HepG2 (cell line): Measurements from ENCODE around the gene PLXNA4. TPM values are rescaled to one million over a fixed set of nuclear protein-coding genes. Genes with fewer than 3 reads are reported as not detected.

ENCODE experiments used
- ATAC-seq: fragments of 200-7000 bp; cut with Tn5 transposase; 3 replicates; pipeline ENCODE4 v1.9.1; 2020; ENCODE audit warnings: mild to moderate bottlenecking, moderate library complexity
- BruUV-seq: library from RNA; stranded (reverse); fragments of 400-500 nt; replicated peaks from 2 replicates; lab custom pipeline; 2021; lab: Mats Ljungman, UMichigan
- CTCF ChIA-PET: fragments of 300-600 bp; formaldehyde crosslinking; extraction: SDS; loops from one replicate; lab custom pipeline; 2021; ENCODE audit warnings: low total read pairs, inconsistent platforms, low intra/inter-chr PET ratio; lab: Yijun Ruan, JAX
- POLR2A ChIA-PET: fragments of 350-600 bp; sonication (Branson Sonifier 250); formaldehyde crosslinking; loops from one replicate; lab custom pipeline; 2020; ENCODE audit warnings: antibody characterized with exemption, inconsistent platforms; lab: Yijun Ruan, JAX
- DNase-seq: peaks from one replicate; pipeline ENCODE4 v3.0.0-alpha.2; 2015; ENCODE audit warnings: low spot score
- FAIRE-seq: peaks from 3 replicates; lab custom pipeline; 2011; peaks lifted over from hg19 to GRCh38; lab: Jason Lieb, UNC
- H2AFZ ChIP-seq: one replicate; pipeline ENCODE4 v1.6.1; 2011; ENCODE audit warnings: low read length, inconsistent platforms
- H3K27ac ChIP-seq: fragments of 300-600 bp; 3 replicates; pipeline ENCODE4 v1.8.0; 2011; ENCODE audit warnings: mixed run types, mild to moderate bottlenecking, mixed read lengths, low read length, inconsistent platforms; ENCODE audit not compliant: insufficient read depth; ENCODE audit errors: extremely low read length
- H3K27me3 ChIP-seq, 2 experiments: fragments of 200-600 bp in 1 of 2; 2 replicates in 1 of 2; 3 replicates in 1 of 2; pipeline versions ENCODE4 v1.6.0 to v1.8.0; 2011; ENCODE audit warnings: low read length in 2 of 2, mild to moderate bottlenecking in 2 of 2, moderate library complexity in 2 of 2, inconsistent platforms in 1 of 2; ENCODE audit not compliant: insufficient read depth in 2 of 2, control insufficient read depth in 1 of 2
- H3K36me3 ChIP-seq, 2 experiments: fragments of 200-600 bp in 1 of 2; replicated peaks in 1 of 2; 2 replicates in 1 of 2; 3 replicates in 1 of 2; pipeline versions ENCODE4 v1.5.1 to v1.8.0; 2011; ENCODE audit warnings: low read length in 2 of 2, inconsistent platforms in 1 of 2; ENCODE audit not compliant: insufficient read depth in 2 of 2, control insufficient read depth in 1 of 2
- H3K4me1 ChIP-seq: 2 replicates; pipeline ENCODE4 v1.5.1; 2012; ENCODE audit warnings: low read length, inconsistent platforms; ENCODE audit not compliant: insufficient read depth
- H3K4me2 ChIP-seq: 2 replicates; pipeline ENCODE4 v1.6.0; 2011; ENCODE audit warnings: low read depth, low read length, inconsistent platforms
- H3K4me3 ChIP-seq, 3 experiments: fragments of 200-600 bp in 1 of 3; sonication (generic), shearing (Covaris generic) in 1 of 3; replicated peaks in 1 of 3; 2 replicates each; pipeline ENCODE4 v1.5.1; 2011 to 2016; ENCODE audit warnings: low read length in 3 of 3, inconsistent platforms in 2 of 3, low read depth in 2 of 3, mild to moderate bottlenecking in 2 of 3, control low read depth in 1 of 3, mixed read lengths in 1 of 3; ENCODE audit not compliant: insufficient read depth in 1 of 3
- H3K79me2 ChIP-seq: one replicate; pipeline ENCODE4 v1.6.1; 2011; ENCODE audit warnings: low read length, inconsistent platforms; ENCODE audit not compliant: insufficient read depth
- H3K9ac ChIP-seq: 2 replicates; pipeline ENCODE4 v1.6.0; 2011; ENCODE audit warnings: mild to moderate bottlenecking, low read depth, low read length, inconsistent platforms; ENCODE audit not compliant: insufficient read depth
- H3K9me3 ChIP-seq: 2 replicates; pipeline ENCODE4 v1.5.1; 2012; ENCODE audit warnings: mild to moderate bottlenecking, low read length
- H4K20me1 ChIP-seq: 2 replicates; pipeline ENCODE4 v1.6.0; 2011; ENCODE audit warnings: inconsistent platforms, mild to moderate bottlenecking, low read length, moderate library complexity; ENCODE audit not compliant: insufficient read depth
- BRD4 ChIP-seq: sonication (generic); formaldehyde crosslinking; IDR thresholded peaks from 2 replicates; pipeline ENCODE4 v1.4.0; 2020; ENCODE audit warnings: missing genetic modification reagents
- EEA1 ChIP-seq: sonication (generic); formaldehyde crosslinking; IDR thresholded peaks from 2 replicates; pipeline ENCODE4 v1.5.1; 2020; ENCODE audit warnings: mild to moderate bottlenecking, missing genetic modification reagents, borderline replicate concordance
- NFIB ChIP-seq: sonication (generic); formaldehyde crosslinking; IDR thresholded peaks from 2 replicates; pipeline ENCODE4 v1.9.0; 2021; ENCODE audit warnings: missing genetic modification reagents, mild to moderate bottlenecking, borderline replicate concordance
- SALL1 ChIP-seq: sonication (generic); formaldehyde crosslinking; IDR thresholded peaks from 2 replicates; pipeline ENCODE4 v1.8.0; 2022; ENCODE audit warnings: mild to moderate bottlenecking, missing genetic modification reagents
- ZNF737 ChIP-seq: sonication (generic); formaldehyde crosslinking; IDR thresholded peaks from 2 replicates; pipeline ENCODE4 v1.5.0; 2020; ENCODE audit warnings: missing genetic modification reagents, mild to moderate bottlenecking, borderline replicate concordance
- WGBS: methylation state at CpG from one replicate; pipeline ENCODE4 v1.1.6; 2017; ENCODE audit warnings: low lambda C conversion rate; 5-methylcytosine and 5-hydroxymethylcytosine counted together
- in situ Hi-C: cut with HindIII; loops from 2 replicates; pipeline ENCODE4 v1.10.0; 2017; ENCODE audit warnings: low pct_unique_long_range_greater_than_20kb; ENCODE audit not compliant: extremely low pct_ligation_motif_present
- intact Hi-C: fragments of 100-400 bp; cut with micrococcal nuclease; formaldehyde crosslinking; loops from one replicate; pipeline ENCODE4 v1.10.0; 2022; ENCODE audit not compliant: unreplicated experiment
- polyA plus RNA-seq, 8 experiments: library from polyadenylated mRNA; depleted of rRNA in 3 of 8; stranded (reverse) in 7 of 8; unstranded in 1 of 8; fragments of >200 nt; fragmentation: Illumina TruSeq in 4 of 8; extraction: Trizol in 4 of 8; gene quantifications; 2 replicates each; pipeline versions ENCODE4 v1.2.1 to v1.2.3, GENCODE V29; 2011 to 2016; ENCODE audit warnings: low read depth in 4 of 8, missing spikeins in 1 of 8, mixed read lengths in 1 of 8; ENCODE audit not compliant: insufficient read depth in 1 of 8
- total RNA-seq, 5 experiments: library from RNA; depleted of rRNA; stranded (reverse); fragments of >200 nt; fragmentation: Illumina TruSeq; extraction: Trizol; gene quantifications; 2 replicates each; pipeline ENCODE4 v1.2.3, GENCODE V29; 2016; ENCODE audit warnings: low read depth in 1 of 5
- TF ChIP-seq, protein P1 (sequence below): sonication (generic); formaldehyde crosslinking; IDR thresholded peaks from 2 replicates; pipeline ENCODE4 v1.9.0; 2021; ENCODE audit warnings: mild to moderate bottlenecking, missing genetic modification reagents
- TF ChIP-seq, protein P2 (sequence below): sonication (generic); formaldehyde crosslinking; IDR thresholded peaks from 2 replicates; pipeline ENCODE4 v1.4.0; 2020; ENCODE audit warnings: mild to moderate bottlenecking, missing genetic modification reagents
- TF ChIP-seq, protein P3 (sequence below): sonication (generic); formaldehyde crosslinking; IDR thresholded peaks from 2 replicates; pipeline ENCODE4 v1.8.0; 2023; ENCODE audit warnings: mild to moderate bottlenecking, missing genetic modification reagents
- TF ChIP-seq, protein P4 (sequence below): sonication (generic); formaldehyde crosslinking; IDR thresholded peaks from 2 replicates; pipeline ENCODE4 v1.4.0; 2020; ENCODE audit warnings: low read depth, mild to moderate bottlenecking, missing genetic modification reagents

Gene PLXNA4
- total and polyA plus RNA-seq, 2 of the 13 experiments (the other 11 are each of a cell fraction or from before 2014, with no cell fraction given): 0.01 to 0.04 TPM

DNA sequence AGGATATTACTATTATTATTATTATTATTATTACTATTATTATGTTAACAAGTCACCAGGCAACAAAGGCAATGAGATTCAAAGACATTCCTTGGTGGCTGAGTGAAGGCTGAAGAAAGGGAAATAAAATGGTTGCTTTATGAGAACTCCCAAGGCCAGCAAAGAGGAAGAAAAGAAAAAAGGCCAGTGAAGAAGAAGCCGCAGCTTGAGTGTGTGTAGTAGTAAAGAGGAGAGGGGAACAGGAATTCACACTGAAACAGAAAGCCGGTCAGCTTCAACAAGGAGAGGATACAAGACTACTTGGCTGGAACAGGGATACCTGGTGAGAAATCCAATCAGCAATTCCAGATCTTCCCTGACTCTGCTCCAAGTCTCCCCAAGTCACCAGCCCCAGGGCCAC, 42.4 kb downstream of the PLXNA4 start:
- Histone ChIP-seq H2AFZ (no peak overlapping the region), H3K36me3 (no peaks in the 10 kb centered on the region), H3K9me3 (no peaks in the 10 kb centered on the region), H4K20me1 (no peaks in the 10 kb centered on the region), H3K4me1 (no peaks in the 10 kb centered on the region), H3K27ac (no peak overlapping the region), H3K27me3 (peaks cover 1 to 41% of the 10 kb centered on the region in 2 experiments; a peak in 3 of 5 replicates), H3K4me2 (no peak overlapping the region), H3K9ac (no peak overlapping the region), H3K79me2 (no peaks in the 10 kb centered on the region), H3K4me3 (no peak overlapping the region)
- CTCF ChIA-PET: no interaction called here
- BruUV-seq: no TSS peak
- in situ Hi-C loops: no loop called here
- FAIRE-seq: no peak
- no peak for DNase-seq
- no peak for ATAC-seq
- POLR2A ChIA-PET: no interaction called here
- intact Hi-C loops: no loop called here
- WGBS: 3% methylated on average over 2 of the region's 2 CpGs
- TF ChIP-seq ZNF737: no peak
- no peak for TF ChIP-seq EEA1 (CRISPR knock-in tag)
- TF ChIP-seq, protein P1, sequence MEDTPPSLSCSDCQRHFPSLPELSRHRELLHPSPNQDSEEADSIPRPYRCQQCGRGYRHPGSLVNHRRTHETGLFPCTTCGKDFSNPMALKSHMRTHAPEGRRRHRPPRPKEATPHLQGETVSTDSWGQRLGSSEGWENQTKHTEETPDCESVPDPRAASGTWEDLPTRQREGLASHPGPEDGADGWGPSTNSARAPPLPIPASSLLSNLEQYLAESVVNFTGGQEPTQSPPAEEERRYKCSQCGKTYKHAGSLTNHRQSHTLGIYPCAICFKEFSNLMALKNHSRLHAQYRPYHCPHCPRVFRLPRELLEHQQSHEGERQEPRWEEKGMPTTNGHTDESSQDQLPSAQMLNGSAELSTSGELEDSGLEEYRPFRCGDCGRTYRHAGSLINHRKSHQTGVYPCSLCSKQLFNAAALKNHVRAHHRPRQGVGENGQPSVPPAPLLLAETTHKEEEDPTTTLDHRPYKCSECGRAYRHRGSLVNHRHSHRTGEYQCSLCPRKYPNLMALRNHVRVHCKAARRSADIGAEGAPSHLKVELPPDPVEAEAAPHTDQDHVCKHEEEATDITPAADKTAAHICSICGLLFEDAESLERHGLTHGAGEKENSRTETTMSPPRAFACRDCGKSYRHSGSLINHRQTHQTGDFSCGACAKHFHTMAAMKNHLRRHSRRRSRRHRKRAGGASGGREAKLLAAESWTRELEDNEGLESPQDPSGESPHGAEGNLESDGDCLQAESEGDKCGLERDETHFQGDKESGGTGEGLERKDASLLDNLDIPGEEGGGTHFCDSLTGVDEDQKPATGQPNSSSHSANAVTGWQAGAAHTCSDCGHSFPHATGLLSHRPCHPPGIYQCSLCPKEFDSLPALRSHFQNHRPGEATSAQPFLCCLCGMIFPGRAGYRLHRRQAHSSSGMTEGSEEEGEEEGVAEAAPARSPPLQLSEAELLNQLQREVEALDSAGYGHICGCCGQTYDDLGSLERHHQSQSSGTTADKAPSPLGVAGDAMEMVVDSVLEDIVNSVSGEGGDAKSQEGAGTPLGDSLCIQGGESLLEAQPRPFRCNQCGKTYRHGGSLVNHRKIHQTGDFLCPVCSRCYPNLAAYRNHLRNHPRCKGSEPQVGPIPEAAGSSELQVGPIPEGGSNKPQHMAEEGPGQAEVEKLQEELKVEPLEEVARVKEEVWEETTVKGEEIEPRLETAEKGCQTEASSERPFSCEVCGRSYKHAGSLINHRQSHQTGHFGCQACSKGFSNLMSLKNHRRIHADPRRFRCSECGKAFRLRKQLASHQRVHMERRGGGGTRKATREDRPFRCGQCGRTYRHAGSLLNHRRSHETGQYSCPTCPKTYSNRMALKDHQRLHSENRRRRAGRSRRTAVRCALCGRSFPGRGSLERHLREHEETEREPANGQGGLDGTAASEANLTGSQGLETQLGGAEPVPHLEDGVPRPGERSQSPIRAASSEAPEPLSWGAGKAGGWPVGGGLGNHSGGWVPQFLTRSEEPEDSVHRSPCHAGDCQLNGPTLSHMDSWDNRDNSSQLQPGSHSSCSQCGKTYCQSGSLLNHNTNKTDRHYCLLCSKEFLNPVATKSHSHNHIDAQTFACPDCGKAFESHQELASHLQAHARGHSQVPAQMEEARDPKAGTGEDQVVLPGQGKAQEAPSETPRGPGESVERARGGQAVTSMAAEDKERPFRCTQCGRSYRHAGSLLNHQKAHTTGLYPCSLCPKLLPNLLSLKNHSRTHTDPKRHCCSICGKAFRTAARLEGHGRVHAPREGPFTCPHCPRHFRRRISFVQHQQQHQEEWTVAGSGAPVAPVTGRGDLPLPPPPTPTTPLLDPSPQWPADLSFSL (CRISPR knock-in tag): no peak
- TF ChIP-seq, protein P2, sequence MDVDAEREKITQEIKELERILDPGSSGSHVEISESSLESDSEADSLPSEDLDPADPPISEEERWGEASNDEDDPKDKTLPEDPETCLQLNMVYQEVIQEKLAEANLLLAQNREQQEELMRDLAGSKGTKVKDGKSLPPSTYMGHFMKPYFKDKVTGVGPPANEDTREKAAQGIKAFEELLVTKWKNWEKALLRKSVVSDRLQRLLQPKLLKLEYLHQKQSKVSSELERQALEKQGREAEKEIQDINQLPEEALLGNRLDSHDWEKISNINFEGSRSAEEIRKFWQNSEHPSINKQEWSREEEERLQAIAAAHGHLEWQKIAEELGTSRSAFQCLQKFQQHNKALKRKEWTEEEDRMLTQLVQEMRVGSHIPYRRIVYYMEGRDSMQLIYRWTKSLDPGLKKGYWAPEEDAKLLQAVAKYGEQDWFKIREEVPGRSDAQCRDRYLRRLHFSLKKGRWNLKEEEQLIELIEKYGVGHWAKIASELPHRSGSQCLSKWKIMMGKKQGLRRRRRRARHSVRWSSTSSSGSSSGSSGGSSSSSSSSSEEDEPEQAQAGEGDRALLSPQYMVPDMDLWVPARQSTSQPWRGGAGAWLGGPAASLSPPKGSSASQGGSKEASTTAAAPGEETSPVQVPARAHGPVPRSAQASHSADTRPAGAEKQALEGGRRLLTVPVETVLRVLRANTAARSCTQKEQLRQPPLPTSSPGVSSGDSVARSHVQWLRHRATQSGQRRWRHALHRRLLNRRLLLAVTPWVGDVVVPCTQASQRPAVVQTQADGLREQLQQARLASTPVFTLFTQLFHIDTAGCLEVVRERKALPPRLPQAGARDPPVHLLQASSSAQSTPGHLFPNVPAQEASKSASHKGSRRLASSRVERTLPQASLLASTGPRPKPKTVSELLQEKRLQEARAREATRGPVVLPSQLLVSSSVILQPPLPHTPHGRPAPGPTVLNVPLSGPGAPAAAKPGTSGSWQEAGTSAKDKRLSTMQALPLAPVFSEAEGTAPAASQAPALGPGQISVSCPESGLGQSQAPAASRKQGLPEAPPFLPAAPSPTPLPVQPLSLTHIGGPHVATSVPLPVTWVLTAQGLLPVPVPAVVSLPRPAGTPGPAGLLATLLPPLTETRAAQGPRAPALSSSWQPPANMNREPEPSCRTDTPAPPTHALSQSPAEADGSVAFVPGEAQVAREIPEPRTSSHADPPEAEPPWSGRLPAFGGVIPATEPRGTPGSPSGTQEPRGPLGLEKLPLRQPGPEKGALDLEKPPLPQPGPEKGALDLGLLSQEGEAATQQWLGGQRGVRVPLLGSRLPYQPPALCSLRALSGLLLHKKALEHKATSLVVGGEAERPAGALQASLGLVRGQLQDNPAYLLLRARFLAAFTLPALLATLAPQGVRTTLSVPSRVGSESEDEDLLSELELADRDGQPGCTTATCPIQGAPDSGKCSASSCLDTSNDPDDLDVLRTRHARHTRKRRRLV (CRISPR knock-in tag): no peak
- TF ChIP-seq NFIB (CRISPR knock-in tag): no peak
- TF ChIP-seq BRD4 (CRISPR knock-in tag): no peak
- TF ChIP-seq, protein P3, sequence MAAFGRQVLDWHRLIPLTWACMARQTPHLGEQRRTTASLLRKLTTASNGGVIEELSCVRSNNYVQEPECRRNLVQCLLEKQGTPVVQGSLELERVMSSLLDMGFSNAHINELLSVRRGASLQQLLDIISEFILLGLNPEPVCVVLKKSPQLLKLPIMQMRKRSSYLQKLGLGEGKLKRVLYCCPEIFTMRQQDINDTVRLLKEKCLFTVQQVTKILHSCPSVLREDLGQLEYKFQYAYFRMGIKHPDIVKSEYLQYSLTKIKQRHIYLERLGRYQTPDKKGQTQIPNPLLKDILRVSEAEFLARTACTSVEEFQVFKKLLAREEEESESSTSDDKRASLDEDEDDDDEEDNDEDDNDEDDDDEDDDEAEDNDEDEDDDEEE (CRISPR knock-in tag): no peak
- no peak for TF ChIP-seq SALL1 (CRISPR knock-in tag)
- TF ChIP-seq, protein P4, sequence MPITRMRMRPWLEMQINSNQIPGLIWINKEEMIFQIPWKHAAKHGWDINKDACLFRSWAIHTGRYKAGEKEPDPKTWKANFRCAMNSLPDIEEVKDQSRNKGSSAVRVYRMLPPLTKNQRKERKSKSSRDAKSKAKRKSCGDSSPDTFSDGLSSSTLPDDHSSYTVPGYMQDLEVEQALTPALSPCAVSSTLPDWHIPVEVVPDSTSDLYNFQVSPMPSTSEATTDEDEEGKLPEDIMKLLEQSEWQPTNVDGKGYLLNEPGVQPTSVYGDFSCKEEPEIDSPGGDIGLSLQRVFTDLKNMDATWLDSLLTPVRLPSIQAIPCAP (CRISPR knock-in tag): no peak
